ENCODE measurements around the gene HSF4. TPM values are rescaled to one million over a fixed set of nuclear protein-coding genes. Genes with fewer than 3 reads are reported as not detected.

The HSF4 gene
- total RNA-seq, 1 donor from 2014 or later: 2.2 TPM

DNA sequence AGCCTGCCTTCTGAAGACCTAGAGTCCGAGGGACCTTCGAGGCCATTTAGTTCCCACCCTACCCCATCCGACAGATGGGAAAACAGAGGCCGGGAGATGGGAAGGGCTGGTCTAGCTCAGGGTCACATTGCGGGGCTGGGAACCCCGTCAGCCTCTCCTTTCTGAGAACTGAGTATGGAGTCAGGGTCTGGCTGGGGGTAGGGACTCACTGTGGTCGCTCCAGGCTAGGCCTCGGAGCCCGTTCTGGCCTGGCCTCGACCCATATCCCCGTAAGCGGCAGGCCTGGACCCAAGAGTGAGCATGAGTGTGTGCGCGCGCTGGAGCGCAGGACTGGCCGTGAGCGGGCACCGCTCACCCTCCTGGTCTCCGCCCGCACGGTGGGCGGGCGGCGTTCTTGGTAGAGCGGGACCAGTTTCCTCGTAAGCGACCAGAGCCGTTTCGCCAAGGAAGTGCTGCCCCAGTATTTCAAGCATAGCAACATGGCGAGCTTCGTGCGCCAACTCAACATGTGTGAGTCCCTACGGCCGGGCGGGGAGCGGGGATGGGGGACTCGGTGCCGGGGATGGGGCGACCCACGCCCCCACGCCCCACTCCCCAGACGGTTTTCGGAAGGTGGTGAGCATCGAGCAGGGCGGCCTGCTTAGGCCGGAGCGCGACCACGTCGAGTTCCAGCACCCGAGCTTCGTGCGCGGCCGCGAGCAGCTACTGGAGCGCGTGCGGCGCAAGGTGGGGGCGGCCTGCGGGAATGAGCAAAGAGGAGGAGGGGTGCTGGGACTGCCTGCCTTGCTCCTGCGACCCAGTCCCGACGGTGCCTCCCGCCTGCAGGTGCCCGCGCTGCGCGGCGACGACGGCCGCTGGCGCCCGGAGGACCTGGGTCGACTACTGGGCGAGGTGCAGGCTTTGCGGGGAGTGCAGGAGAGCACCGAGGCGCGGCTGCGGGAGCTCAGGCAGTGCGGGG, 855 bp downstream of the HSF4 start:
- Mint-ChIP-seq H3K36me3 (ENCODE audit: insufficient read depth) (no peaks in the 10 kb centered on the region), H3K4me3 (ENCODE audit: low read depth) (no peak overlapping the region), H3K27ac (no peak overlapping the region), H3K4me1 (ENCODE audit: low read depth) (peaks cover 6% of the 10 kb centered on the region), H3K27me3 (peaks cover 81% of the 10 kb centered on the region), H3K9me3 (ENCODE audit: low read depth) (no peaks in the 10 kb centered on the region)
- TF ChIP-seq, protein P1, sequence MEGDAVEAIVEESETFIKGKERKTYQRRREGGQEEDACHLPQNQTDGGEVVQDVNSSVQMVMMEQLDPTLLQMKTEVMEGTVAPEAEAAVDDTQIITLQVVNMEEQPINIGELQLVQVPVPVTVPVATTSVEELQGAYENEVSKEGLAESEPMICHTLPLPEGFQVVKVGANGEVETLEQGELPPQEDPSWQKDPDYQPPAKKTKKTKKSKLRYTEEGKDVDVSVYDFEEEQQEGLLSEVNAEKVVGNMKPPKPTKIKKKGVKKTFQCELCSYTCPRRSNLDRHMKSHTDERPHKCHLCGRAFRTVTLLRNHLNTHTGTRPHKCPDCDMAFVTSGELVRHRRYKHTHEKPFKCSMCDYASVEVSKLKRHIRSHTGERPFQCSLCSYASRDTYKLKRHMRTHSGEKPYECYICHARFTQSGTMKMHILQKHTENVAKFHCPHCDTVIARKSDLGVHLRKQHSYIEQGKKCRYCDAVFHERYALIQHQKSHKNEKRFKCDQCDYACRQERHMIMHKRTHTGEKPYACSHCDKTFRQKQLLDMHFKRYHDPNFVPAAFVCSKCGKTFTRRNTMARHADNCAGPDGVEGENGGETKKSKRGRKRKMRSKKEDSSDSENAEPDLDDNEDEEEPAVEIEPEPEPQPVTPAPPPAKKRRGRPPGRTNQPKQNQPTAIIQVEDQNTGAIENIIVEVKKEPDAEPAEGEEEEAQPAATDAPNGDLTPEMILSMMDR (IDR thresholded peaks at IDR 0.05; ENCODE audit: unreplicated experiment): no peak
- no peak for DNase-seq (ENCODE audit: low spot score, unreplicated experiment)

DNA sequence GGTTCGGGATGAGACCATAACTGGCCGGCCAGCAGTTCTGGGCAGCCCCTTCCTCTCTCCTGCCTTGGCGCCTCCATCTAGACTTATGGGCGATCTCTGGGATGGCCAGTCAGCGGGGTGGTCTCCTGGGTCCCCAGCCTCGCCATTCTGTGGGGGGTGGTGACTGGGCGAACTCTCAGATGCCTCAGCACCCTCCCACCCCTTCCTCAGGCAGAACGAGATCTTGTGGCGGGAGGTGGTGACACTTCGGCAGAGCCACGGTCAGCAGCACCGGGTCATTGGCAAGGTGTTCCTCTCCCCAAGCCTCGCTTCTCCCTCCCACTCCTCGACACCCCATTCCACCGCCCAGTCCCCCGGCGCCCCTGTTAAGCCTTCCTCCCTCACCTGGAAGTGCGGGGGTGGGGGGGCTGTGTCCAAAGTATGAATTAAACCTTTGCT, 1.6 kb downstream of the HSF4 start:
- no peak for DNase-seq (ENCODE audit: low spot score, unreplicated experiment)
- H3K4me3 Mint-ChIP-seq (ENCODE audit: low read depth): no peak overlapping the region
- H3K27ac Mint-ChIP-seq: no peak overlapping the region
- H3K36me3 Mint-ChIP-seq (ENCODE audit: insufficient read depth): no peaks in the 10 kb centered on the region
- peaks cover 9% of the 10 kb centered on the region for H3K4me1 Mint-ChIP-seq (ENCODE audit: low read depth)
- TF ChIP-seq, protein P1 (IDR thresholded peaks at IDR 0.05; ENCODE audit: unreplicated experiment): no peak
- no peaks in the 10 kb centered on the region for H3K9me3 Mint-ChIP-seq (ENCODE audit: low read depth)
- H3K27me3 Mint-ChIP-seq: peaks cover 78% of the 10 kb centered on the region

DNA sequence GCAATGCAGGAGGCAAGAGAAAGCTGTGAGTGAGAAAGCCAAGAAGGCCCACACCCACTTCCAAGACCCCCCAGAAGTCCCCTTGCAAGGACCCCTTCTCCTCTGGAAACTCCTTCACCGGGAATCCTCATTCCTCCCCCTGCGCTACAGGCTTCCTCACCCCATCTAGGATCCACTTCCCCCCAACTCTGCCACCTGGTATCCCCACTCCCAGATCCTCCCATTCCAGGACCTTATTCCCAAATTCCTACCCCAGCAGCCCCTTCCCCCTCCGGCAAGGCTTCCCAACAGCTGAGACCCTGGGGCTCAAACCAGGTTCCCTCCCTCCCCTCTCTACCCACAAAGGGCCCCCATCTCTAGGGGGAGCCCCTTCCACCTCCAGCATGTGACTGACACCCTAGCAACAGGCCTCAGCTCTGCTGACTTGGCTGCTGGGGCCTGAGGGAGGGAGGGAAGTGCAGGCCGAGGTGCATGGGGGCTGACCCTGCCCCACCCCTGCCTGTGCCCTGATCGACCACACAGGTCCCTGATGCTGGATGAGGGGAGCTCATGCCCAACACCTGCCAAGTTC, 2.1 kb downstream of the HSF4 start:
- Mint-ChIP-seq H3K4me1 (ENCODE audit: low read depth) (peaks cover 10% of the 10 kb centered on the region), H3K27me3 (peaks cover 80% of the 10 kb centered on the region), H3K27ac (no peak overlapping the region), H3K4me3 (ENCODE audit: low read depth) (no peak overlapping the region), H3K36me3 (ENCODE audit: insufficient read depth) (no peaks in the 10 kb centered on the region), H3K9me3 (ENCODE audit: low read depth) (no peaks in the 10 kb centered on the region)
- DNase-seq (ENCODE audit: low spot score, unreplicated experiment): no peak
- TF ChIP-seq, protein P1 (IDR thresholded peaks at IDR 0.05; ENCODE audit: unreplicated experiment): no peak

DNA sequence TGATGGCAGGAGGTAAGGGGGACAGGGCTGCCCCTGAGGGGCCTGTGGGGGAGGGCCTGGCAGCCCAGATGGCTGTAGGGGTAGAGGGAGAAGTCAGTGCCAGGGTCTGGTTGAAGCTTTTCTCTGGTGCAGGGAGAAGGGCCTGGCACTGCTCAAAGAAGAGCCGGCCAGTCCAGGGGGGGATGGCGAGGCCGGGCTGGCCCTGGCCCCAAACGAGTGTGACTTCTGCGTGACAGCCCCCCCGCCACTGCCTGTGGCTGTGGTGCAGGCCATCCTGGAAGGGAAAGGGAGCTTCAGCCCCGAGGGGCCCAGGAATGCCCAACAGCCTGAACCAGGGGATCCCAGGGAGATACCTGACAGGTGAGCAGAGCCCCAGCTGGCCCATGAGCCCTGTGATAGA, 3.0 kb downstream of the HSF4 start:
- peaks cover 78% of the 10 kb centered on the region for H3K27me3 Mint-ChIP-seq
- no peak overlapping the region for H3K27ac Mint-ChIP-seq
- DNase-seq (ENCODE audit: low spot score, unreplicated experiment): no peak
- no peaks in the 10 kb centered on the region for H3K36me3 Mint-ChIP-seq (ENCODE audit: insufficient read depth)
- TF ChIP-seq, protein P1 (IDR thresholded peaks at IDR 0.05; ENCODE audit: unreplicated experiment): no peak
- H3K9me3 Mint-ChIP-seq (ENCODE audit: low read depth): no peaks in the 10 kb centered on the region
- H3K4me3 Mint-ChIP-seq (ENCODE audit: low read depth): no peak overlapping the region
- peaks cover 10% of the 10 kb centered on the region for H3K4me1 Mint-ChIP-seq (ENCODE audit: low read depth)

DNA sequence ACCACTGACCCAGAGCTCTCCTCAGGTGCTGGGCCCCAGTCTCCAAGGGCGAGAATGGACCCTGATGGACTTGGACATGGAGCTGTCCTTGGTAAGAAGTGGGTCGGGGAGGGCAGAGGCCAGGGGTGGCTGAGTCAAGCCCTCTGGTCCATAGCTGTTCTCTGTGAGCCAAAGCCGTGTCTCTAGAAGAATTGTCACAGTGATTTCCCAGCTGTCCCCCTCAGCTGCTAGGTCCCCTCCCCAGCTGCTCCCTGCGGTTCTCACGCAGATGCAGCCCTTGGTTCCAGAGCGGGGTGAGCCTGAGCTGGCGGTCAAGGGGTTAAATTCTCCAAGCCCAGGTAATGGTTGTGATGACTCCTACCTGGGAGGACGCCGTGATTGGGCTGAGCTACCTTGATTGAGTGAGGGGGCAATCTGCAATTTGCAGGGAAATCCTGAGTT, 4.5 kb downstream of the HSF4 start:
- Mint-ChIP-seq H3K4me1 (ENCODE audit: low read depth) (peaks cover 20% of the 10 kb centered on the region), H3K36me3 (ENCODE audit: insufficient read depth) (no peaks in the 10 kb centered on the region), H3K27ac (no peak overlapping the region), H3K9me3 (ENCODE audit: low read depth) (no peaks in the 10 kb centered on the region), H3K27me3 (peaks cover 84% of the 10 kb centered on the region), H3K4me3 (ENCODE audit: low read depth) (peak overlapping the region; percentile 21)
- TF ChIP-seq, protein P1 (IDR thresholded peaks at IDR 0.05; ENCODE audit: unreplicated experiment): no peak
- no peak for DNase-seq (ENCODE audit: low spot score, unreplicated experiment)
